ENCODE results near the gene YKT6.
A peak's percentile ranks its signal among the peaks of the same experiment; 100 is the strongest.
"Not testable (repeated sequence)": the region's sequence is repeated elsewhere in the genome, so short reads cannot be mapped to it uniquely, and the experiment has no call there.

Gene YKT6

DNA sequence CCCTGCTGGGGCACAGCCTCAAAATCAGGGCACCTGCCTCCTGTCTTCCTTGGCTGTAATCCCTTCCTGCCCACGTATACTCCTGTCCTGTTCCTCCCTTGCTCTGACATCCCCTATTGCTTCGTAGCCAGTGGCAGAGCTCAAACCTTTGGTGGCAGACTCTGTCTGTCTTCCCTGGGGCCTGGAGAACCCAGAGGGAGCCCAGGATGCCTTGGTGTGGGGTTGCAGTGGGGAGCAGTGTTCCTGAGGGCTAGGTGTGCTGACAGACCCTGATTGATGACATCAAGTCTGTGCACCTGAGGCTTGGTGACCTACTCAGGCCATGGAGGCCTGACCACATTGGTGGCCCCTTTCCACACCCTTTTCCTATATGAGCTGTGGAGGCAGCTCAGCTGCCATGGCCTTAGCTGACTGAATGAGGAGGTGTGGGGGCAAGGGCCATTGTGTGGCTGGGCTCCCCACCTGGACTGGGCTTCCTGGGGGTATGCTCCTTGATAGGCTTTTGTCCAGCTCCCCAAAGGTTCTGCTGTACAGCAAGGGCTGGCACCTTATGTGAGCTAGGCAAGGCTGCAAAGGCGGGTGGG is 6.1 kb upstream of the YKT6 start:
- no peak for DNase-seq

DNA sequence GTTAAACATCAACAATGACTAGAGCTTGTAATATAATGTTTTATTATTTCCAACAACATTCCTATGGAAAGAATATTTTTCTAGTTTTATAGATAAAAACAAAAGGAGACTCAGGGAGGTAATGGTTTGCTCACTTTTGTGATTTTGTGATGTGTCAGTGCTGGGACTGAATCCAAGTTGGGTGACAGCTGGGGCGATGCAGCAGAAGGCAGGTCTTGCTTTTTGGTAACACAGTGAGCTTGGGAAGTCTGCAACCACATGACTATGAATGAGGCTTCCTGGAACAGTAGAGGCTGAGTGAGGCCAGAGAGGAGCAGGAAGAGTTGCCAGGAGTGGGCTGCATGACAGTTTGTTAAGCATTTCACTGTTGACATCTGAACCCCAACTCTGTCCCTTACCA is 4.9 kb upstream of the YKT6 start:
- DNase-seq, result no peak

DNA sequence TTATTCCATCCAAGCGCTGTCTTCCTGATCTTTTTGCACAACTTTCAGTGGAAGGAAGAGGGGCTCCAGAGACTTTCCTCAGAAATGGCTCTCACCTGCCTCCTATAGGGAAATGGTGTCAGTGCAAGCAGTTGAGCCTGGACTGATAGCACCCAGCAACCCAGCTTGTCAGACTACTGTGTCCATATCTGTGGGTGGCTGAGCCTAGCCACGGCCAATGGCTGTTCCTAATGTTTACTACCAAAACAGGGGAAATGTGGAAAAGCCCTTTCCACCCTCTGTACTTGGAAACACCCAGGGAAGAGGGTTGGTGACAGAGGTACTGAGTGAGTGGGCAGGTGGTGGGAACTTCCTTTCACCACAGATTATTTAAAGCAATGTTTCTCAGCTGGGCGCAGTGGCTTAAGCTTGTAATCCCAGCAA is 4.3 kb upstream of the YKT6 start:
- DNase-seq, result peak; percentile 36 to 48

DNA sequence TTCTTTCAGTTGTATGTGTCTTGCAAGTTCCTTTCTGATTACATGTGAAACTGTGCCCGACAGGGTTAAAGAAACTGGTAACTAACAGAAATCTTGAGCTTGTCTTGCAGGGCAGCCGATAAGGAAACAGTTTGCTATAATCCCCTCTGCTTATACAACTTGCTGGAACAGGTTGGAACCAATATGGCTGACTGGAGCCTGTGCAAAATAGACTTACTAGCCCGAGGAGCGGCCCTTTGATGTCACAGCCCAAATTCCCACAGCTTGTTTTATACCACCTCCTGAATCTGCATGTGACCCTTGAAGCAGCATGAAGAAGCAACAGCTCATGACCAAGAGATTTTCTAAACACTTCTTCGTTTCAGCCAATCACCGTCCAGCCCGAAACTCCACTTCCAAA is 3.3 kb upstream of the YKT6 start:
- no peak for DNase-seq

DNA sequence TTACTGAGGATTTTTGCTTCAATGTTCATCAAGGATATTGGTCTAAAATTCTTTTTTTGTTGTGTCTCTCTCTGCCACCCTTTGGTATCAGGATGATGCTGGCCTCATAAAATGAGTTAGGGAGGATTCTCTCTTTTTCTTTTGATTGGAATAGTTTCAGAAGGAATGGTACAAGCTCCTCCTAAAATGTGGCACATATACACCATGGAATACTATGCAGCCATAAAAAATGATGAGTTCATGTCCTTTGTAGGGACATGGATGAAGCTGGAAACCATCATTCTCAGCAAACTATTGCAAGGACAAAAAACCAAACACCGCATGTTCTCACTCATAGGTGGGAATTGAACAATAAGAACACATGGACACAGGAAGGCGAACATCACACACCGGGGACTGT is 615 bp upstream of the YKT6 start:
- not testable (repeated sequence) for DNase-seq

DNA sequence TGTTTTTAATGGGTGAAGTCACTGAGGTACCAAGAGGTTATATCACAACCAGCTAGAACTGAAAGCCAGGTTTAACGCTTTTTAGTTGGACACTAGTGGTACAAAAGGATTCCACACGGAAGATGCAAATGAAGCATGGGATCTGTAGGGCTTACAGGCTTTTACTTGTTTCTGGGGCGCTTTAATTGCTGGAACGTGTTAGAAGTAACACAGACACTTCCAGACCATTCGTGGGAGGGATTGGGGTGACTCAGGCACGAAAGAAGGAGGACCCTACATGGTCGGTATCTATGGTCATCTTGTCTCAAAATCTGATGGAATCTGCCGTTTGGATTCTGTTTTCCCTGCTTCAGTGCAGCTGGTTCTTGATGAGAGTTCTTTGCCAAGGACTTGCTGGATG is 1.0 kb downstream of the YKT6 start:
- DNase-seq, result no peak

DNA sequence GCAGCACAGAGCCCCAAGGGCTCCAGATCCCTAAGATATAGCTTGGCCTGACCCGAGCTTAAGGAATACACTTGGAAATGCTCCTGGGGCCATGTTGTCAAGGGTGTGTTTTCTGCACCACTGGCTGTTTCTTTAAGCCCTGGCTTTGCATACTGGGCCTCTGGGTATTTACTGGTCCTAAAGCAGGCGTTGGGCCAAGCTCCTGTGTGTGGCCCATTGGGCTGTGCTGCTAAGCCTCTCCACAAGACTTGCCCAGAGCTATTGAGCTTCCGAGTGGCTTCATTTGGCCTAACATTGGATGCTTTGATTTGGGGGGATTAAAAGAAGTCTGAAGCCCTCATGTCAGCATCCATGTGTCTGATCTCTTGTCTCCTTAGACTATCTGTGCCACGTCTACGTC is 5.2 kb downstream of the YKT6 start:
- no peak for DNase-seq

DNA sequence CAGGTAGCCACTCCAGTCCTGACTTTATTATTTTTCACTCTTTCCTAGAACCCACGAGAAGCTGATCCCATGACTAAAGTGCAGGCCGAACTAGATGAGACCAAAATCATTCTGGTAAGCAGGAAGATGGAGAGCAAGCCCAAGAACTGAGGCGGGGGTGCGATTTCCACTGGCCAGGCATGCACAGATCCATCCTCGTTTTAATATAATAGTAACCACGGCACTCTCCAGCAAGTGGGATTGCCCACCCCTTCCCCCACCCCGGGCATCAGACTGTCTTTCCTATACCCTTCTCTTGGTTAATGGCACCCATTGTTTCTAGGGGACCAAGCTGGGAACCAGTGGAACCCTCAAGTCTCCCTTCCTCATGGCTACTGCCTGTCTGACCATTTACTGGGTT is 7.3 kb downstream of the YKT6 start:
- DNase-seq, result no peak

DNA sequence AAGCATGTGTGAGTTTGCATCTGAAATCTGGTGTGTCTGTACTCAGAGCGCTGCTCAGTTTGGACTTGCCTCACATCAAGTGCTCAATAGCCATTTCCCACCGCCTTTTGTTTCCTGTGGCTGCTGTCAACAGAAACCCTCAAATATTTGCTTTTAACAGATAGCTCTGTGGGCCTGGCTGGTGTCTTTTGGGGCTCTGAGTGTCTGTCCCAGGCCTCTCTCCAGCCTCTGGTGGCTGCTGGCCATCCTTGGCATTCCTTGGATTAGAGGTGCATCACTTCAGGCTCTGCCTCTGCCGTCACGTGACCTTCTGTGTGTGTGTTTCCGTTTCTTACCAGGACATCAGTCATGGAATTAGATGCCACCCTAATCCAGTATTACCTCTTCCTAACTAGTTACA is 9.3 kb downstream of the YKT6 start:
- no peak for DNase-seq

DNA sequence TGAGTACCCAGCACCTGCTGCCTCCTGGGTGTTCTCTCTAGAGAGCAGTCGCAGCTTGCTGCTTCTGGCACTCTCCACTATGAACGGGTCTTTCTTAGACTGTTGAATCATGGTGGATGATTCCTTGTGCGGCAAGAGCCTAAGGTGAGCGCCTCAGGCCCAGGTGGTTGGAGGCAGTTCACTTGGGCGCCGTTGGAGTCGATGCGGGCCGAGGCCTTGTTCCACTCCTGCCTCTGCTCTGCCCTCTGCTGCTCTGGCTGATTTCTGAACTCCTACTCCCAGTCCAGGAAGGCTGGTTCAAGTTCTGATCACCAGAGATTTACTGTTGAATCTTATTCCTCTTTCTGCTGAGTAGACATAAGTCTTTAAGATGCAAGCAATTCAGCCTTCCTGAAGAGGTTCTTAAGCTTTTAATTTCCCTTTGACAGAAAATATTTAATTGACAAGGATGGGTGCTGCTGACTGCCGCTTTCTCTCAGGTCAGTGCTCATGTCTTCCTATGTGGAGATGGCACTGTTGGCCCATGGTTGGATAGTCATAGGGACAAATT is 10.4 kb downstream of the YKT6 start:
- no peak for DNase-seq

DNA sequence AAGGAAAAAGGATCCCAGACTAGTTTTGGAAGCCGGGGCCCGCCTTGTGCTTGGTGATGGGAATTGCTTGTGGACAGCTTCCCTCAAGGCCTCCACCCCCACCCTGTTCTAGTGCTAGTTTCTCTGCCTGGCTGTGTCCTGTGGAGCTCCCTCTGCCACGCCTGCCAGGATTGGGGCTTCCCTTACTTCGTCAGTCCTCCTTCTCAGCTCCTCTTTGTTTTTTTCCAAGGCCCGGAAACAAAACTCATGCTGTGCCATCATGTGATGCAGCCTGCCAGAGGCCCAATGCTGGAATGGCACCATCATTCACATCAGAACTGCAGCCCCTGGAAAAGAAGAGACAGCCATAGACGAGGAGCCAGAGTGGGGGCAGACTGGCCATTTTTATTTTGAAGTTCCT is 11.2 kb downstream of the YKT6 start:
- DNase-seq, result no peak

DNA sequence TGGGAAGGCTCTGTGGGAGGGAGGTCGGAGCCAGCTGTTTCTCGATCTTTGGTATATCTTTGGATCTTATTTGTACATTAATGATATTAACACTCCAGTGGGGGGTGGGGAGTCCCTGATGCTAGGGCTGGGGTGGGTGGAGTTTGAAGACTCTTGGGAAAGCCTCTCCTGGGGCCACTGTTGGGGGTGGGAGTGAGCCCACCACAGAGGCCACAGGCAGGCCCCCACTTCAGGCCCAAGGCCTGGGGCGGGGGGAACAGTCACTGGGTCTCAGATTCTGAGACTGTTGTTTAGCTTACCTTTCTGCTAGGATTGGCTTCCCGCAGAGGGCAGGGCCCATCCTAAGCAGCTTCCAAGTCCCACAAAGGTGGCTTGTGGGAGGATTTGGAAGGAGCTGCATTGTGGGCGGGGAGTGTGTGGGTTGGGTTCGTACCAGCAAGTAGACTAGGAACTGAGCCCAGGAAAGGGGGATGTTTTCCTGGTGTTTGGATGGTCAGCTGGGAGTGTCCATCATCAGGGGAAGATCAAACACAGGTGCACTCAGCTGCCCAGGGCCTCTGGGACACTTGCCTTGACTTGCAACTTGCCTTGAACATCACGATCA is 11.9 kb downstream of the YKT6 start:
- no peak for DNase-seq

DNA sequence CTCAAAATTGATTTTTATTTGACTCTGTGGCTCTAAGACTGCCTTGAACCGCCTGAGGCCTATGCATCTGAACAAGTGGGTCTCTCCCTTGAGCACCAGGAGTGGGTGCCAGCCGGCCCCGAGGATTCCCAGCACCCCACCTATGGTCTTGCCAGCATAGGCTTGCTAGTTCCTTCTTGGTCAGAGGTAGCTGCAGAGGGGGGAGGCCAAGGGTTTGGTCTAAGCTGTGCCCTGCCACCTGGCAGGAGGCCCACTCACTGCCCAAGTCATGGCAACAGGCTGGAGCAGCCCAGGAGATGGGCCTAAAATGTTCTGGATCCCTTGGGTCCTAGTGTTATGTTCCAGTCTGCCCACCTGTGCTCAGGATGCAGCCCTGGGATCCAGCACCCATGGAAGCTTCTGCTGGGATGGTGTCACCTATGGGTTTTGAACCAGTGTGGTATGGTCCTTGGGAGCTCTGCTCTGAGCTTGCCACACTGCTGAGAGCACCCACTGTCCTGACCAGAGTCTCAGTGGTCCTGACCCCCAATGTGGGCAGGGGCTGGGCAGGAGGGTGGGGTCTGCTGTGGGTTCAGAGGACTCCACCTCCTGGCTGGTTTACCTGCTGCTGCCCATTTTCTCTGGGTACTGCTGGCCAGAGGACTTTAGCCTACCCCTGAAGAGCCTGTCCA is 12.6 kb downstream of the YKT6 start:
- no peak for DNase-seq

DNA sequence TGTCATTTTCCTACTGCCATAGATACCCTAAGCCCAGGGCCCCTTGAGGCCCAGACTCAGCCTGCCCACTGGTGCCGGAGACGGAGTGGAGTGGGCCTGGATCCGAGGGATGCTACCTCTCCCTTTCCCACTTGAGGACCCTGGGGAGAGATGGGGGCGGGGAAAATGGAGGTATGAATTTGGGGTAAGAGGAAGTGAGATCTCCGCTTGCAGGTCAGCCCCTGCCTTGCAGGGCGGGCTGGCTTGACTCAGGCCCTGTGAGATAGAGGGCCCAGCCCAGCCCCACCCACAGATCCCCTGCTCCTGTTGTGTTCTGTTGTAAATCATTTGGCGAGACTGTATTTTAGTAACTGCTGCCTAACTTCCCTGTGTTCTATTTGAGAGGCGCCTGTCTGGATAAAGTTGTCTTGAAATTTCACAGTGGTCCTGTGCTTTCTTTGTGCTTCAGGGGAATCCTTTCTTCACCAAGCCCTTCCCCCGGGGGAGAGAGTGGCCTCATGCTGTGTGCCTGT is 13.2 kb downstream of the YKT6 start:
- DNase-seq, result no peak

DNA sequence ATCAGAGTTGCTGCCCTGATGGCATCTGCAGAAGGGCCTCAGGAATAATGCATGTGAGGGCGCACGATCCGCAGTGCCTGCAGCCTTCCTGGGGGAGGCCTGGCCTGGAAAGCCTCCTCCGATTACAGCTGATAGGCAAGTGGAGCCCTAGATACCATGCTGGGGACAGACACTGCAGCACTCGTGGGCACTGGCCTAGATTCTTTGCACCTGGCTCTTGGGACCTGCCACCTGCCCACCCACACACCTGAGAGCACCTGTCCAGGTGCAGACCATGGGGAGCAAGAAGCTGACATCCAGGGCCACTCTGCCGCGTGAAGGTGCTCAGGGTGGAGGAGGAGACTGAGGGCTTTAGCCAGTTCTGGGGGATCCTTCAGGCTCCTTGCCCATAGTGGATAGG is 14.8 kb downstream of the YKT6 start:
- no peak for DNase-seq

DNA sequence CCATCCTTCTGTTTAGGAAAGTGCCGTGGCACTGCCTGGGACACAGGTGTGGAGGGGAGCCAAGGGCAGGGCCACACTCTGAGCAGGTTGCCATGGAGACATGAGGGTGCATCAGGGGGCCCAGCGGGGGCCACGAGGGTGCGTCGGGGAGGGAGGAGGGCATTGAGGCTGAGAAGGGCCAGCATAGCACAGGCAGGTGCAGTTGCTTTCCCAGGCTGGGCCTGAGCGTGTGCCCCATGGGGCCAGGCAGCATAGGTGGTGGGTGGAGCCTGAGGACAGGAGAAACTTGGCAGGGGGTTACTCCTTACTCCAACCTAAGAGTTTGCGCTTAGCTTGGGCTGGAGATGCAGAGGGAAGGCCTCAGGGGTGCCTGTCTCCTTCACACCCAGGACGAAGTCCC is 15.2 kb downstream of the YKT6 start:
- DNase-seq, result no peak

DNA sequence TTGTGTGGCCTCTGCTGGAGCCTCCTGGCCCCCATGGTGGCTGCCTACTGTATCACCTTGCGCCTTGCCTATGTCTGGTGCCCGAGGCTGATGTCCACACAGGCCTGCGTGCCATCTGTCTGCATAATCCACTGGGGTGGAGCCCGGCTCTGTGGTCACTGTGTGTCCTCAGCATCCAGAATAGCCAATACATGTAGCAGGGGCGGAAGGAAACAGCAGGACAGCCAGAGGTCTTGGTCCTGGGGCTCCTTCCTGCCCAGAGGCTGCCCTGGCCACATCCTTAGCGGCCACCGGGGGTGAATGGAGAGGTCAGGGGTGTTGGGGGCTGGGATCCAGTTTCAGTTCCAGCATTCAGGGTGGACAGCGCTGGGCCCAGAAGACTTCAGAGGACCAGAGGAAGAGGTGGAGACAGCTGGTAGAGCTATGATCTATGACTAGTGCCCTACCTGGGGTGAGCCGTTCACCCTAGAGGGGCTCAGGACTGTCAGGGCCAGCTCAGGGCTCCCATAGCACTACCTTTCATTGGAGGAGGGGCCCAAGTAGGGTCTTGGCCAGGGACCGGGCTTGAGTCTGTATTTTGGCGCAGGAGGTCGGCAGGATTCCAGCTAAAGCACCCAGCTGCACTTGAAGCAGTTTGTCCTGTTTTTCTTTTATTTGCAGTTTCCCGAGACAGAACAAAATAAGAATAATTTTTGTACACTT is 15.9 kb downstream of the YKT6 start:
- no peak for DNase-seq

DNA sequence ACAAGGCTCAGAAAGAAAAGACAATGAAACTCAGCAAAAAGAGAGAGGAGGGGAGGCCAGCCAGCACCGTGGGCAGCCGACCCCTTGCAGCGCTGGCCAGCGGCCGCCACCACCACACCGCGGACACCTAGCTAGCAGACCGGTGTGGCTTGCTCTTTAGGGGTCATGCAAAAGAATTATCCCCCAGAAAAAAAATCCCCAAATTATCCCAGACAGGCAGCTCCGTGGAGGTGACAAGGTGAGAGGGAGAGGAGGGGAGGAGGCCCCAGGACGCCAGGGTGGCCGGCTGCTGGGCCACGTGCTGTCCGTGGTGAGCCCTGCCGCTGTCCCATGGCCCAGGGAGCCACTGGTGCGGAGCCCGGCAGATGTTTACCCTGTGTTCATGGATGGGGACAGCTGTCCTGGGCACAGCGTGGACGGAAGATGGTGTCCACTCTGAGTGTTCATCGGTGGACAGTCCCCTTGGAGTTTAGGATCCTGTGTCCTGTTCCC is 16.5 kb downstream of the YKT6 start:
- DNase-seq, result no peak

DNA sequence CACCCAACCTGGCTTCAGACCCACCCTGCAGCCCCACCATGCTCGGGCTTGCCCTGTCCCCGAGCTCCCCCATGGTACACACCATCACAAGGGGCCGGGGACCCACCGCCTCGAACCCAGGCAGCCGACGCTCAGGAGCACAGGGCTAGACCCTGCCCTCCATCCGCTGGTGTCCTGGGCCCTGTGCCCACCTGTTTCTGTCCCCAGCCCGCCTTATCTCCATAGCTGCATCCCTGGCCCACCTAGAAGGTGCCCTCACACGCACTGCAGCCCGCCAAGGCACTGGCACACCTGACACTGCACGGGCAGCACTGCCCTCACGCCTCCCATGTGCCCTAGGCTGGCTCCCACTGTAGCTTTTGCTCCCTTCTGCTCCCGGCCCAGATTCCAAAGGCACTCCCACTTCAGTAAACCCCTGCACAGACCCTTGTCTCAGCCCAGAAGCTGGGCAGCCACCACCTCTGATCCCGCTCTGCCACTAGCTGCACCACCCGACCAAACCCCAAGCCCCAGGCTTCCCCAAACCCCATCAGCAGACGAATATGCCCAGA is 17.1 kb downstream of the YKT6 start:
- no peak for DNase-seq

DNA sequence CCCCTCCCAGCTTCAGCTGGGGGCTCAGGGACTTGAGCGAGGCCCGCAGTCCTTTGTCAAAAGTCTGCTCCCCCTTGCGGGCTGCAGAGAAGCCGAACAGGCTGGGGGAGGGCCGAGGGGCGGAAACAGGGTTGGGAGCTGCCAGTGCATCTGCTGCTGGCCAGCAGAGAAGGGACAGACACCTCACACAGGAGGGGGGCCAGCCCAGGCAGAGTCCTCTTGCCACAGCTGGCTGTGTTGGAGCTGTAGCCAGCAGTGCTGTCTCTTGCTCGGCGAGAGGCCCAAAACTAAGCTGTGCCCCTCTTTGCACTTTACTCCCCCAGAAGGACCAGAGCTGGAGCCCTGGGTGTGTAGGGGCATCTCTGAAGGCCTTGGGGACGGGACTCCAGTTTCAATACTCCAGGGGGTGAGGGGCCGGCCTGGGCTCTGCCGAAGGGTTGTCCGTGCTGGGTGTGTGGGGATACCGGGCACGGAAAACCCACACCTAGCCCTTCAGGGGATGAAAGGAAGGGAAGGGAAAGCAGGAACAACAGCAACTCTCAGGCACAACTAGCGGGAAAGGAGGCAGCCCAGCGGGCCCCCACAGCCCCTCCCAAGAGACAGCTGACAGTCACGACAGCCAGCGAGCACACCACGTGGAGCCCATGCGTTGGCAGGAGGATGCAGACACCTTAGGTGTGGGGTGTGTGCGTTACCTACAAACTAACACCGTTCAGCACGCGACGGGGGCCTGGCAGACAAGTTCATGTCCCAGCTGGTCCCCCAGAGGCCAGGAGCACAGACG is 17.8 kb downstream of the YKT6 start:
- no peak for DNase-seq

DNA sequence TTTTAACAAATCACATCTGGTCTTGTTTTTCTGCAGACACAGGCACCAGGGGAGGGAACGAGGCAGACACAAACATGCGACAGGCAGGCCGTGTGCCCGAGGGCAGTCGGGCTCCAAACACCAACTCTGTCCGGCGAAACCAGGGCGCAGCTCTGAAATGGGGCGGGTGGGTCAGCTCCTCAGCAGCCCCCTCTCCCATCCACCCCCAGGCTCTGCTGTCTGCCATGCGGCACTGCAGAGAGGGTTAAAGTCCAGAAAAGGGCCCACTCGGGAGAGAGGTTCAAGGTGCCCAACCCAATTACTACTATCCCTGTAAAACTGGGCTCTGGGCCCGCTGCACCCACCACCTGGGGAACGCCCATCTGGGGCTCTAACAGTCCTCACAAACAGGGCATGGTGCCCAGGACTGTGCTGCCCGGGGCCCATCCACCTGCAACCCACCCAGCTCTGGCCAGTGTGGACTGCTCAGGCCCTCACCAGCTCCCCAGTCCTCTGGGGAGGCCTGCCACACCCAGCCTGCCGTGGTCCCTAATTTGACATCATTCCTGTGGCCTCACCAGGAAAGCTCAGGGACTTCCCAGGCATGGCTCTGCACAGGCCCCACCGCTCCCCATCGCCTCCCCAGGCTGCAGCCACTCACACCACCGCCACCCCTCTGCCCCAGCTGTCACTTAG is 18.7 kb downstream of the YKT6 start:
- no peak for DNase-seq

DNA sequence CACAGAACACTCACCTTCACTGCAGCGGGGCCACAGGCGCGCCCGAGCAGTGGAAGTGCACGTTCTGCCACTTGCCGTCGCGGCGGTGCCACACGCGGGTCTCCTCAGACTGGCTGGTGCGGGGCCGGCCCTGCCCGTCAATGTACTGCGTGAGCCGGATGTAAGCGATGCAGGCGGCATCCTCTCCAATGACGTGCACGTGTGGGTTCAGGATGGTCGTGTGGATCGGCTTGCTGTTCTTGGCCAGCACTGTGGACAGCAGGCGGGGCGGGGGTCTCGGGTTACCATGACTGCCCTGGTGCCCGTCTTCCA is 19.2 kb downstream of the YKT6 start:
- DNase-seq, result no peak
